Glomerular visceral epithelial cell (primary cell): ENCODE data around the gene NPTN.
"Not testable (repeated sequence)": the region's sequence is repeated elsewhere in the genome, so short reads cannot be mapped to it uniquely, and the experiment has no call there.

Experiments used
- DNase-seq: peaks from one replicate; pipeline ENCODE4 v3.0.0-alpha.2; 2016; ENCODE audit errors: extremely low spot score

The NPTN gene

DNA sequence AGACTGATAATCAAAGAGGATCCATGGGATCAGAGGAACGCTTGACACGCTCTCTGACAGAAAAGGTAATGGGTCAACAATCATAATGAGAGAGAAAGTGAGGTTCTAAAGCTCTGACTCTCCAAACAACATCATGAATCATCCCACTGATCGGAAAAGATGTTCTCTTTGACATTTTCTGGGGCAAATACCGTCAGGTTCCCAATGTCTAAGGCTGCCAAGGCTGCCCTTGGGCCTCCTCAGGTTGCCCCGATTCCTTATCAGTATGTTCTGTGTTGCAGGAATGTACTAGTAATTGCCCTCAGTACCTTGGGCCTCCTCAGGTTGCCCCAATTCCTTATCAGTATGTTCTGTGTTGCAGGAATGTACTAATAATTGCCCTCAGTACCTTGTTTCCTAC, 60.9 kb downstream of the NPTN start:
- DNase-seq: no peak

DNA sequence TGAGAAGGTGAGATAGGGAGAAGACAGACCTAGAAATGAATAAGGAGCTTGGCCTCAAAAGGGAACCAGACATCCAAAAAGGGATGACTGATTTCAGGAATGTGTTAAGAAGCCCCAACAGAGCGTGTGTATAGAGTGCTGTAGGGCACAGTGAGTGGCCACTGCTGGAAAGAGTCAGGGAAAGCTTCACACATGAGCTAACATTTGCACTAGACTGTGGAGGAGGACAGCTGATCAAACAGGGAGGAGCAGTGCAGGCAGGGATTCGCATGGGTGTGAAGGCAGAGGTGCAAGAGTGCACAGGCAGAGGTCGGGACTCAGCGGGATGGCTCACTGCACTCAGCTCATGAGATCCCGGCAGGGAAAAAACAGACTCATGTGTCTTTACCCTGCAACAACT, 61.8 kb downstream of the NPTN start:
- peak; percentile 39 for DNase-seq

DNA sequence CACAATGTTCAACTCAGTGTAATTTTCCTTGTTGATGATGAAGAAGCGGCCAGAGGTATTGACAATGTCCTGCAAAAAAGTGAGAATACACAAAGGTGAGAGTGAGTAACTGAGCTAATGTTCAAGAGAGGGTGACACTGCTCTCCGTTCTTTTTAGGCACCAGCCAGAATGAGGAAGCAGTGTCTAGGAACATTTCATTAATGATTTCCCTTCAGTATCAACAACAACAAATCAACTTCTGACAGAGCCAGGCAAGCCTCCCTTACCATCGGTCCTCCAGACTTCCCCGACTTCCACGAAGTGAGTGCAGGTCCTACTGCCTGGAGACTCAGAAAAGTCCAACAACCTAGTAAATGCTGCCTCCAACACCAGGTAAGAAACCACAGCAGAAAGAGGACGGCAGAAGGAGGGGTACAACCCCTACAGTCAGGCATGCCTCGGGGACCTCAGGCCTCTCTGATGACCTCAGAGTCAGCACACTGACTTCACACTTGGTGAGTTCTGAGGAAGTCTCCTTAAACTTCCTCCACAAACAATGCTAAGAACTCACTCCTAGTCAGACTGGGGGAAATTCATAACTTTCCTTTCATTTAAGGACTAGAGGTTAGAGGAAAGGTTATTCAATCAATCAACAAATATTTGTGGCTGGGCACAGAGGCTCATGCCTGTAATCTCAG, 62.7 kb downstream of the NPTN start:
- DNase-seq: no peak

DNA sequence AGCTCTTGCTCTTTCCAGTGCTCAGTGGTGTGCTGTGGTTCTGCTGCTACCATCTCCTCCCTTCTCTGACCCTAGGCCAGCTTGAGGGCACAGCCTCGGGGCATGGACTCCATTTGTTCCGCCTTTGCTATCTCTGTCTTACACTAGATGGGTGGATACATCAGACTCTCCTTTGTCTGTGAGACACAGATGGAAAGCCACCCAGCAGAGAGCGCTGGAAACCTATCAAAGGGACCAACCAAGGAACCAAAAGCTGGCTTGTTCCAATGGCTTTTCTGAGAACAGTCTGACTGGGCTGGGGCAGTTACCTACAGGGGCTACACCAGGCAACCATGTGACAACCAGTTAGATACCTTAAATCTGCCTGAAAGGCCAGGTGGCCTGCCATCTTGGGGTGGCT, 63.8 kb downstream of the NPTN start:
- no peak for DNase-seq

DNA sequence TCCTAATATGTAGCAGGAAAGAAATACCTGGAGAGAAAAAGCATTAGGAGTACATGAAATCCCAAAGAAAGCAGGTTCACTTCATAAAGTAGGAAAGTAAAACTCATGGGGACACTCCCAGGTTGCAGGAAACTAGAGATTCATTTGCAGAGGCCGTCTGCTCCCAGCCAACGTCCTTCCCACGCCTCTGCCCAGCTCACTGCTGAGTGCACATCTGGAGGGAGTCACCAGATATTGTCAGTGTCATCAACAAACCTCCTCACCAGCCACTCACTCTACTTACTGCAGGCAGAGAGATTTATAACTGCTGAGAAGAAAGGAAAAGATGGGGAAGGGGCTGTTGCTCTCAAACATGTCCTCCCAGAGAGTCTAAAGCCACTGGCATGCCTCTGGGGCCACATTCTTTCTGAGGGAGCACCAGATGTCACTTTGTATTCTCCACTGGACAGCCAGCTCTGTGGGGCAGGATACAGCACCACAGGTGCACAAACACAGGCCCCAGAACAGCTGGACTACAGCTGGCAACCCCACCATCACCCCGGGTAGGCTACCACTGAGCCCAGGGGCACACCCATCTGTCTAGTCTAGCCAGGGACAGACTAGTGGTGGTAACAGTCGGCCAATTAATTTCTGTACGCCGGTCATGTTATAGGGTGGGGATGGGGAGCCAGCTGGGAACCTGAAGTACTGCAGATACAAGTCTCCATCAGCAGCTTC, 64.5 kb downstream of the NPTN start:
- no peak for DNase-seq

DNA sequence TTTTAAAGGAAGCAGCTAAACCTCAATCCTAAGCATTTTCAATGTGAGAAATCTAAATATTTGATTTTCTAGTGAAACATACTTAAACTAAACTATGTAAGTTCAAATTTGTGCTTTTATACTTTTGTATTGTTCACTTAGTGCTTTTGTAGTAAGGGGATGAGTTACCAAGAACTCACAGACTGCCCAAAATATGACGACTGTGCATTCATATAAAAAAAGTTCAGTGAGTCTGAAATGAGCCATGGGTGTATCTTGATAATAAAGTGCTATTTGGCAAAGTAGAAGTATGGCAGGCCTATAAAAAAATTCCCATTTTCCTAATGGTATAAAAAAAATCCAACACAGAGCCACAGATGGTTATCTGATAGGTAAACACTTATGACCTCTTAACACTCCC, 66.2 kb downstream of the NPTN start:
- DNase-seq: no peak

DNA sequence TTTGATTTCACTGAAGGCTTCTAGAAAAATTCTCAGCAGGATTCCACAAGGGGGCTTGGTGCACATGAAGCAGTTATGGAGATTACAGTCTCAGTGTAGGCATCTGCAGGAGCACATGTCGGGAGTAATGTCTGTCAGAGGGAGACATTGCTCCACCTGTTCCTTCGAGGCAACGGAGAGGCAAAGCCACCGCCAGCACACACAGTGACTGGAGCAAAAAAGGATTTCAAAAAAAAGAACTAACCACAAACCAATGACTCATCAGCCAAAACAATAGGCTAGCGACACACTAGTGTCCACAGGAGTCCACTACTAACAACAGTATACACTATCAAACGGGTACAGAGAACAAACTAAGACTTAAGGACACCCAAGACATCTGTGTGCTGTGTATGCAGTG, 68.9 kb downstream of the NPTN start:
- DNase-seq: peak; percentile 63

DNA sequence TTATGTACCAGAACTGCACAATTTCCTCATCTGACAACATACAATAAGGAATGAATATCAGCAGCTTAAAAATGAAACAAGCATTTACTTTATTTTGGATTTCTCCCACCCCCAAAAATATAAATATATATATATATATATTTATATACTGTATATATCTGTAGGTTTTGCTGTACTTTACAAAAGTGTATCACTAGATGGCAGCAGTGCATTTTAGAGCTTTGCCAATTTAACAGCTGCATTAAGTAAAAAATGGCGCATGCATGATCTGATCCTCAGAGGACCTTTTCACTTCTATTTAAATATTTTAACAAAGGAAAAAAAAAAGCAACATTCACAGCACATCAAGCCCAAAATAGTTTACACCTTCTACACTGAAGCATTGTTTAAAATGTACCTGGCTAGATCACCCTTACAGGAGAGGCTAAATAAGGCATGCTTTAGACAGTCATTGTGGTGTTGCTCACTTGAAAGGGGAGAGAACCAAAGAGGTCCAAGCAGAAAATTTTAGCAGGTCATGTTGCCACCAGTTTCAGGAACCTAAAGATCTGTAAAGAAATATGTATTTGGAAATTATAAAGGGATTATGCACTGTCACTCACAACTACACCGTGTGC, 72.6 kb downstream of the NPTN start:
- peak; percentile 66 for DNase-seq

DNA sequence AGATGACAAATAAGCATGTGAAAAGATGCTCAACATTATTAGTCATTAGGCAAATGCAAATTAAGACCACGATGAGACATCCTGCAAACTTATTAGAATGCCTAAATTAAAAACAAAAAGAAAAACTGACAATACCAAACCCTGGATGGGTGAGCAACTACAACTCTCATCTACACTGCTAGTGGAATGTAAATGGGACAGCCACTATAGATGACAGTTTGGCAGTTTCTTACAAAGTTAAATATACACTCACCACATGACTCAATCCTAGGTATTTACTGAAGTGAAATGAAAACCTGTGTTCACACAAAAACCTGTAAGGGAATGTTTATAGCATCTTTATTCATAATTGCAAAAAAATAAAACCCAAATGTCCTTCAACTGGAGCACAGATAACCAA, 74.7 kb downstream of the NPTN start:
- DNase-seq: no peak

DNA sequence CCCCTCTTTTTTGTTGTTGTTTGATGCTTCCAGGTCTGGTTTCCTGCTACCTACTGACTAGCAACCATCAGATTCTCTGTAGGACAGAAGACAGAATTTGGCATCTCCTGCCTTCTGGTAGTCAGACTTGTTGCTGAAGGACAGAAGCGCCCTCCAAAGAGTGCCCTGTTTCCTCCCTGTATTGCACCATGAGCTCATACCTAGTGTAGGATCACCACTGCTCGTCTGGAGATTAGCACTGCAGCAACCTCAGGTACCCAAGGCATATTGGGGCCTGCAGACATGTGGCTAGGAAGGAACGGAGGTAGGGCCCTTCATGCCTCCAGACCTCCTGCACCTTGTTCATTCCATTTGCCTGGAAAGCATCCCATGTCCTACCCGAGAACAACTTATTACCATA, 78.1 kb downstream of the NPTN start:
- no peak for DNase-seq

DNA sequence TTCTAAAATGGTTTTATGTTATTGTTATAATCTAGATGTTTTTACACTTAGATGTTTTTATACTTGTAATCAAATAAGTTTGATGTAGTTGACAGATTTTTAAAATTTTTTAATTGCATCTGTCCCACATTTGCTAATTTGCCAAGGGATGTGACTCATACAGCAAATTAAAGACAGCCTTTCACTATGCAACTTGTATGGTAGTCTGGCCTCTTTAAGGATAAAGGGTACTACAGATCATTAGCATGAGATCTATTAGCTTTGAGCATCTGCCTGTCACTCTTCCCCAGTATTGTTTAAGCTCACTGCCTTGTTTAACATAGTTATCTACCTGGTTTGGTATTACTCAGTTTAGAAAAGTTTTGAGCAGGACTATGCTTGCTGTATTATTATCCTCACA, 83.0 kb downstream of the NPTN start:
- no peak for DNase-seq

DNA sequence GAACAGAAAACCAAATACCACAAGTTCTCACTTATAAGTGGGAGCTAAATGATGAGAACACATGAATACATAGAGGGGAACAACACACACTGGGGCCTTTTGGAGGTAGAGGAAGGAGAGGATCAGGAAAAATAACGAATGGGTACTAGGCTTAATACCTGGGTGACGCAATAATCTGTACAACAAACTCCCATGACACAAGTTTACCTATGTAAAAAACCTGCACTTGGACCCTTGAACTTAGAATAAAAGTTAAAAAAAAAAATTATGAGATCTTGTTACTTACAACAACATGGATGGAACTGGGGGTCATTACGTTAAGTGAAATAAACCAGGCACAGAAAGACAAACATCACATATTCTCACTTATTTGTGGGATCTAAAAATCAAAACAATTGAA, 84.3 kb downstream of the NPTN start:
- DNase-seq: not testable (repeated sequence)

DNA sequence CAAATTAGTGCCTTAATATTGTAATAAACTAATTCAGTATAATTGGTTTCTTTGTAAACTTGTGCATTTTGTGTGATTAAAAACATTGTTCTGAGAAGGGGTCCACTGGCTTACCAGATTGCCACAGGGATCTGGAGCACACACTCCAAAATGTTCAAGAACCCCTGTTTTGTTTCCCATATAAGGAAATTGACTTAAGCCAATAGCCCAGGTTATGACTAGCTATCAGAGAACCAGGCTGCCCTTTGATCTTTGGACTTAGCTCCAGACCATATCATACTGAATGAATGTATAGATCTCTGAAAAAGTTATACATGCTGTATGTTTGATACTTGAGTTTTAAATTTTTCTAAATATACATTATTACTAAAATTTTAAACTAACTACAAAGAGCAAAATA, 91.7 kb downstream of the NPTN start:
- DNase-seq: no peak

DNA sequence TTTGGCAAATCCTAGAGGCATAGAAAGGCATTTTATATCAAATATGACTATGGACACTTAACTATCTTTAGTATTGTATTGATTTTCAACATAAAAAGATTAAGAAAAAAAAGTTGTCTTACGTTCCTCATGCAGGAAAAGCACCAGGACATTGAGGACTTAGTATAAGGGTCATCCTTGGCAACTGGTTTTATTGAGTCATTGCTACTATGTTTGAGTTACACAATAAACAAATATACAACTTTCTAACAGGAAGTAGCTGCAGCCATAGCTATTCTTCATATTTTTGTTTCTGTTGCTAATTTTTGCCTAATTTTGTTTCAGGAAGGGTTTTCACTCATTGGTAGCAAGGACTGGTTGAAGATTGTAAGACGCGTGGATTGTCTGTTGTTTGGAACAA, 93.0 kb downstream of the NPTN start:
- no peak for DNase-seq

DNA sequence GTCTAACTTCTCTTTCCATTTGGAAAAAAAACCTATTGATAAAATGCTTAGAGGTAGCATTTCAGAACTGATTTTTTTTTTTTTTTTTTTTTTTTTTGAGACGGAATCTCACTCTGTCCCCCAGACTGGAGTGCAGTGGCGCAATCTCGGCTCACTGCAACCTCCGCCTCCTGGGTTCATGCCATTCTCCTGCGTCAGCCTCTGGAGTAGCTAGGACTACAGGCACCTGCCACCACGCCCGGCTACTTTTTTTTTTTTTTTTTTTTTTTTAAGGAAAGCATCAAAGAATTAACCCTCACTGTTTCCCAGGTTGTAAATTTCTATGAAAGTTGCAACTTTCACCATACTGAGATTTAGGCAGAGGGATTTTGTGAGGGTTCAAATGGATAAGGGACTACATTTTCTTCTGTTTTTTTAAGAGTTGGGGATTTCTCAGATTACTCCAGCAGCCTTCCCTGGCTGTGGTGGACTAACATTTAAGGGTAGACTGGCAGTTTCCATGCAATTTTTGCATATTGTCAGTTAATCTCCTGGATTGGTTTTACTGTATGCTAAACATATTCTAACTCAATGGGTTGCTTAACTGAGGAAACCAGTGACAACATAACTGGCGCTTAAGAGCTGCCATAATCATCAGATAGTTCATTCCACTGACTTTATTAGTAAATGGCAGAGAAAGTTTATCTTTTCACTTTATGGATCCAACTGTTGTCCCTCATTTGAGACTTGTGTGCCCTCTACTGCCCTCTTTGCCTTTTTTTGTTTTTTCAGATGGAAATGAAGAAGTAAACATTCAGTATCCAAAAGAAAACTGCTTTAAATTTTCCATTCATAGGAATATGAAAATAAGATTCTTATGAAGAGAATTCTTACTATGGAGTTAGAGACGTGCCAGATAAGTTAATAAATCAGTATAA, 93.7 kb downstream of the NPTN start:
- no peak for DNase-seq

DNA sequence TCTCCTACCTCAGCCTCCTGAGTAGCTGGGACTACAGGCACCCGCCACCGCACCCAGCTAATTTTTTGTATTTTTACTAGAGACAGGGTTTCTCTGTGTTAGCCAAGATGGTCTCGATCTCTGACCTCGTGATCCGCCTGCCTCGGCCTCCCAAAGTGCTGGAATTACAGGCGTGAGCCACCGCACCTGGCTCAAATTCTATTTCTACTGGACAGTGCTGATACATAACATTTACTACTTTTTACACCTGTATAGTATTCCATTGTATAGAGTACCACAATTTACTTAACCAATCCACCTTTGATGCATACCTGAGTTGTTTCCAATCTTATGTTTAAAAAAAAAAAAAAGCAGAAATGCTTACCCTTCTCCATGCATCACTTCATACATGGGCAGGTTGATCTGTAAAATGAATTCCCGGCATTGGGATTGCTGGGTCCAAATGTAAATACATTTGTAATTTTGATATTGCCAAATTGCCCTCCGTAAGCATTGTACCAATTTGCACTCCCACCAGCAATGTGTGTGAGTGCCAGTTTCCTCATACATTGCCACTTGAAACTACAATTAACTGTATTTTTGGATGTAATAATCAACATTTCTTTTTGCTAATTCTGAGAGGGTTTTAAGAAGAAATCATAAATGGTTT, 94.5 kb downstream of the NPTN start:
- DNase-seq: no peak

DNA sequence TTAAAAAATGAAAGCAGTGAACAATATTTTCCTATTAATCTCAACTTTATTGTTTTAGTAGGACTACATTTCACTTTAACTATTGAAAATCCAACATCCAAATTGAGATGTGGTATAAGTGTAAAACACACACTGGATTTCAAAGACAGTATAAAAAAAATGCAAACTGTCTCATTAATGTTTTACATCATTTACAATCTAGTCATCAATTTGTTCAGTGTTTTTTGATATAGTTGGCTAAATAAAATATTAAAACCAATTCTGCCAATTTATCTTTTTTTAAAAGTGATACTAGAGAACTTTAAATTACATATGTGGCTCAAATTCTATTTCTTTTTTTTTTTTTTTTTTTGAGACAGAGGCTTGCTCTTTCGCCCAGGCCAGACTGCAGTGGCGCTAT, 95.1 kb downstream of the NPTN start:
- DNase-seq: no peak

DNA sequence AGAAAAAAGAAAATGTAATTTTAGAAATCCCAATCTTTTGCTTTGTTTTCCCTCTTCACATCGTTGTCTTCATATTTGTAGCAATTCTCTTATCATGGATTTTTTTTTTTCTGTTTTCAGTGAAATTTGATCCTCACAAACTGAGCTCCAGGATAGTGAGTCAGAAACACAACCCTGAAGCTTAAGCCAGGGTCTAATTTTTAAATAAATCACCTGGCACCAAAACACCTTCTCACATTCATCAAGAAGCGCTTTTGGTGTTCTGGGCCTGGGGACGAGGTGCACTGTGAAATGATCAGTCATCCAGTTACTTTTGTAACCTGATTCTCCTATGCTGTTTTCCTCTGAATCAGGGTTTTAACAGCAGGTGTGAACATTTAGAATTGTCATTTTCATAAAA, 102.5 kb downstream of the NPTN start:
- no peak for DNase-seq

DNA sequence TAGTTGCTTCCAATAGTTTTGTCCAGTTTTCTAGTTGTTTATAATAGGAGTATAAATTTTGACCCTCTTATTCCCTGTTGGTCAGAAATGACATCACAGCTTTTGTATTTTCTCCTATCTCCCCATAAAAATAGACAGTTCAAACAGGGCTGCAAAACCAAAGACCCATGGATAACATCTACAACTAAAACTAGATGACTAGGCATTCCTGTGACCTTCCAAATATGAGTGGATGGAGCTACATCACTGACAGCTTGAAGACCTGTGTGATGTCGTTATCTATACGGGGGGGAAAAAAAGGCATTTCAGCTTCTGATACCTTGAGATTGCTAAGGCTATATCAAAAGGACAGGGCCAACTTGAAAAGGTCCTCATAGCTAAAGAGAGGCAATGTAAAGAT, 105.6 kb downstream of the NPTN start:
- DNase-seq: no peak

DNA sequence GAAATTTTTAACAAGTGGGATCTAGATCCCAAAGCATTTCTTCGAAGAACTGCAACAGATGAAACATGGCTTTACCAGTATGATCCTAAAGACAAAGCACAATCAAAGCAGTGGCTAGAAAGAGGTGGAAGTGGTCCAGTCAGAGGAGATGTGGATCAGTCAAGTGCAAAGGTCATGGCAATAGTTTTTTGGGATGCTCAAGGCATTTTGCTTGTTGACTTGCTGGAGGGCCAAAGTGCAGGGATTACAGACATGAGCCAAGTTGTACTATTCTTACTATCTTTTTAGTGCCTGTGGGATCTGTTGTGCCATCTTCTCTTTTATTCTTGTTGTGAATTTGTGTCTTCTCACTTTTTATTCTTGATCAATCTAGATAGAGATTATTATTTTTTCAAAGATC, 108.3 kb downstream of the NPTN start:
- no peak for DNase-seq

DNA sequence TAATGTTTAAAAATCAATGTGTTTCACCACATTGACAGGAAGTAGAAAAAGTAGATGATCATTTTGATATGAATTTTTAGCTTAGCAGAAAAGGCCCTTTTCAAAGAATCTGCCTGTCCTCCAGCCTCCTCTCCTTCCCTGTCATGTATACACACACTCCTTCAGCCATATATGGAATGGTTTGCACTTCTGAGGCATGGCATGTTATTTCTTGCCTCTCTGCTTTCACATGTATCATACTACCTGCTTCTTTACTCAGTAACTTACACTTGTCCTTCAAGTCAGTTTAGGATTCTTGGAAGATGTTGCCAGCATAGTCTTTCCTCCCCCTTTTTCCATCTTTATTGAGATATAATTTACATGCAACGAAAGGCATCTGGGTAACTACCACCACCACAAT, 111.2 kb downstream of the NPTN start:
- no peak for DNase-seq
